ENCODE measurements around the gene RIC8B. TPM values are rescaled to one million over a fixed set of nuclear protein-coding genes. Genes with fewer than 3 reads are reported as not detected.

RIC8B gene
- total RNA-seq, 1 experiment from 2014 or later, result 29.0 TPM

DNA sequence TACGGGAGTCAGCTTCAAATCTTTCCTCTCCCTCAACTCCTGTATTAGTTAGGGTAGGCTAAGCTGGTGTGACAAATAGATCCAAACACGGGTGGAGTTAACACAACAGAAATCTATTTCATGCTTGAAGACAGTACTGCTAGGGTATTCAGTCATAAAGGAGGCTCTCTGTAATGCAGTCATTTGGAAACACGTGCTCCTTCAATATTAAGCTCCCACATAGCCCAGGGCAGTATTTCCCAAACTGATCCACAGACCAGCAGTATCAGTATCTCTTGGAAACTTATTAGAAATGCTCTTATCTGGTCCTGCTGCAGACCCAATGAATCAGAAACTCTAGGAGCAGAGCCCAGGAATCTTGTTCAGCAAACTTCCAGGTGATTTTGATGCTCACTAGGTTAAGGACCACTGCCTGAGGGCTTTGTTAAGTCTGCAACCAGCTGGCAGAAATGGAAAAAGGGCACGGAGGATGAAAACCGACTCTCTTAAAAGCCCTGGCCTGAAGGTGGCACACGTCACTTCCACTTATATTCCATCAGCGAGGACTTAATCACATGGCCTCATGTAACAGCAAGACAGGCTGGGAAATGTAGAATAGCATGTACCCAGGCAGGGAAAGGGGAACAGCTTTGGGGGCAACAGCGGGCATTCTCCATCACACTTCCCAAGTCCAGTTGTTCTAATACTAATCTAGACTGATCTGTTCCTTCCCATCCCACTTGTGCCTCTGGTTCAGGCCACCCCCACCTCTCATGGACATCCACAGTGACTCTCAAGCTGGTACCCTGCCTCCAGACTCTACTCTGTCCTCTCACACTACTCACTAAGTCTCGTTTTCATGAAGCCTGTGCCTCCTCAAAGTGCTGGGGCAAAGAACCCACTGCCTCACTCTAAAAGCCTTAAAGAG is 38.2 kb upstream of the RIC8B start:
- H3K56ac ChIP-seq (ENCODE audit: insufficient read length, low read depth, low read length), result no peak overlapping the region
- H2BK5ac ChIP-seq (ENCODE audit: insufficient read length, low read length), result no peak overlapping the region
- H3K4me2 ChIP-seq (ENCODE audit: insufficient read depth, insufficient read length, low read length), result no peak overlapping the region
- Mint-ChIP-seq H3K36me3 (ENCODE audit: insufficient read depth in 1 of 3, low read depth in 3 of 3) (no peaks in the 10 kb centered on the region; a peak in 1 of 7 replicates), H3K27me3 (ENCODE audit: low read depth) (peaks cover 5% of the 10 kb centered on the region), H3K4me3 (no peak overlapping the region), H3K9me3 (no peaks in the 10 kb centered on the region), H3K4me1 (peaks cover 18 to 26% of the 10 kb centered on the region in 2 experiments), H3K27ac (no peak overlapping the region; a peak in 1 of 7 replicates)
- H2BK20ac ChIP-seq (ENCODE audit: low read depth, low read length, poor library complexity, severe bottlenecking), result no peak overlapping the region
- TF ChIP-seq, protein P1, sequence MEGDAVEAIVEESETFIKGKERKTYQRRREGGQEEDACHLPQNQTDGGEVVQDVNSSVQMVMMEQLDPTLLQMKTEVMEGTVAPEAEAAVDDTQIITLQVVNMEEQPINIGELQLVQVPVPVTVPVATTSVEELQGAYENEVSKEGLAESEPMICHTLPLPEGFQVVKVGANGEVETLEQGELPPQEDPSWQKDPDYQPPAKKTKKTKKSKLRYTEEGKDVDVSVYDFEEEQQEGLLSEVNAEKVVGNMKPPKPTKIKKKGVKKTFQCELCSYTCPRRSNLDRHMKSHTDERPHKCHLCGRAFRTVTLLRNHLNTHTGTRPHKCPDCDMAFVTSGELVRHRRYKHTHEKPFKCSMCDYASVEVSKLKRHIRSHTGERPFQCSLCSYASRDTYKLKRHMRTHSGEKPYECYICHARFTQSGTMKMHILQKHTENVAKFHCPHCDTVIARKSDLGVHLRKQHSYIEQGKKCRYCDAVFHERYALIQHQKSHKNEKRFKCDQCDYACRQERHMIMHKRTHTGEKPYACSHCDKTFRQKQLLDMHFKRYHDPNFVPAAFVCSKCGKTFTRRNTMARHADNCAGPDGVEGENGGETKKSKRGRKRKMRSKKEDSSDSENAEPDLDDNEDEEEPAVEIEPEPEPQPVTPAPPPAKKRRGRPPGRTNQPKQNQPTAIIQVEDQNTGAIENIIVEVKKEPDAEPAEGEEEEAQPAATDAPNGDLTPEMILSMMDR (conservative IDR thresholded peaks at IDR 0.05), result no peak; the same call in 2 of the 3 replicates
- H2BK120ac ChIP-seq (ENCODE audit: low read depth, low read length, poor library complexity, severe bottlenecking), result no peak overlapping the region
- H3K23ac ChIP-seq (ENCODE audit: insufficient read length, low read depth, low read length), result no peak overlapping the region
- H2AFZ ChIP-seq (ENCODE audit: low read length), result no peak overlapping the region
- no peaks in the 10 kb centered on the region for H3K79me1 ChIP-seq (ENCODE audit: insufficient read depth, low read depth, low read length, poor library complexity, severe bottlenecking)
- no CpG with 5 or more reads among the region's 9 CpGs for WGBS (ENCODE audit: extremely low coverage, insufficient read length, low lambda C conversion rate)
- no peaks in the 10 kb centered on the region; the same call in 1 of the 2 replicates for H3K27me3 ChIP-seq (ENCODE audit: insufficient read depth, low read length)
- H2AK5ac ChIP-seq (ENCODE audit: insufficient read length, low read length), result no peak overlapping the region
- H2BK12ac ChIP-seq (ENCODE audit: insufficient read length, low read depth, low read length), result no peak overlapping the region
- no peak overlapping the region for H3K14ac ChIP-seq (ENCODE audit: insufficient read depth, low read length)
- H3K18ac ChIP-seq (ENCODE audit: insufficient read length, low read depth, low read length), result no peak overlapping the region
- no peaks in the 10 kb centered on the region for H3K23me2 ChIP-seq (ENCODE audit: insufficient read length, low read depth, low read length, poor library complexity, severe bottlenecking)
- no peaks in the 10 kb centered on the region for H3K79me2 ChIP-seq (ENCODE audit: insufficient read depth, low read length)
- no peaks in the 10 kb centered on the region for H4K20me1 ChIP-seq (ENCODE audit: control insufficient read depth, insufficient read depth, insufficient read length)
- no peak overlapping the region for H3K9ac ChIP-seq (ENCODE audit: extremely low read depth, insufficient read length, low read length)
- no peak overlapping the region for H4K91ac ChIP-seq (ENCODE audit: insufficient read length, low read depth, low read length)
- no peak overlapping the region for H3K4ac ChIP-seq (ENCODE audit: low read depth, low read length)
- no peaks in the 10 kb centered on the region for H3K9me3 ChIP-seq (ENCODE audit: control insufficient read depth, low read depth, low read length)
- no peak for DNase-seq
- no peaks in the 10 kb centered on the region for H3K4me1 ChIP-seq (ENCODE audit: insufficient read depth, low read length)
- H3K27ac ChIP-seq (ENCODE audit: insufficient read length, low read depth, low read length), result no peak overlapping the region
- no peak overlapping the region for H2BK15ac ChIP-seq (ENCODE audit: low read depth, low read length)
- no peak overlapping the region for H4K5ac ChIP-seq (ENCODE audit: insufficient read length, low read depth, low read length)
- no peak overlapping the region for H4K8ac ChIP-seq (replicated peaks; ENCODE audit: insufficient read length, low read depth, low read length)
- no peak overlapping the region for H3T11ph ChIP-seq (ENCODE audit: low read length)

Measured in H9 (cell line).